Right renal pelvis (tissue), 4 donors: ENCODE measurements around the gene BRF1. TPM values are rescaled to one million over a fixed set of nuclear protein-coding genes. Genes with fewer than 3 reads are reported as not detected.
A peak's percentile ranks its signal among the peaks of the same experiment; 100 is the strongest.
"Not testable (repeated sequence)": the region's sequence is repeated elsewhere in the genome, so short reads cannot be mapped to it uniquely, and the experiment has no call there.

Experiments used
- DNase-seq, 4 donors: peaks; one replicate each; pipeline ENCODE4 v3.0.0-alpha.2; 2013; ENCODE audit warnings: low read depth in 4 of 4, low spot score in 3 of 4, missing footprints in 1 of 4
- polyA plus RNA-seq, 4 donors: library from polyadenylated mRNA; unstranded; fragments of 120-200 nt; gene quantifications; one replicate each; pipeline ENCODE4 v1.2.1, GENCODE V29; 2013; ENCODE audit not compliant: insufficient read length in 4 of 4

Gene BRF1
- polyA plus RNA-seq, 4 donors = 27.1 to 34.1 (median 28.7) TPM

- no peak for DNase-seq
Observed at GRCh38 chr14:105317546-105317945, 16.7 kb upstream of the BRF1 start.

- no peak for DNase-seq
Observed at GRCh38 chr14:105316968-105317510, 16.2 kb upstream of the BRF1 start.

GRCh38 chr14:105316577-105316941, 15.8 kb upstream of the BRF1 start:
- DNase-seq = no peak

- DNase-seq = no peak
Observed at GRCh38 chr14:105315941-105316576, 15.3 kb upstream of the BRF1 start.

- DNase-seq = no peak
Observed at GRCh38 chr14:105315211-105315721, 14.5 kb upstream of the BRF1 start.

- DNase-seq = peak in 3 of 4 donors; percentile 78 to 87 (median 82)
Observed at GRCh38 chr14:105314287-105315200, 13.7 kb upstream of the BRF1 start, which contains the start of gene PACS2. Gene PACS2 (plus strand): TSS chr14:105314748. CDS start chr14:105314919, 171 bp downstream.

GRCh38 chr14:105313381-105314286, 12.8 kb upstream of the BRF1 start:
- no peak for DNase-seq

- DNase-seq = no peak
Observed at GRCh38 chr14:105312973-105313372, 12.2 kb upstream of the BRF1 start.

GRCh38 chr14:105311838-105312237, 11.0 kb upstream of the BRF1 start:
- no peak for DNase-seq

GRCh38 chr14:105309371-105309770, 8.6 kb upstream of the BRF1 start:
- no peak for DNase-seq

- no peak for DNase-seq
Observed at GRCh38 chr14:105307052-105307727, 6.4 kb upstream of the BRF1 start.

GRCh38 chr14:105305791-105306190, 5.0 kb upstream of the BRF1 start:
- no peak for DNase-seq

- DNase-seq = no peak
Observed at GRCh38 chr14:105305345-105305744, 4.5 kb upstream of the BRF1 start.

GRCh38 chr14:105304565-105304964, 3.8 kb upstream of the BRF1 start:
- no peak for DNase-seq

- no peak for DNase-seq
Observed at GRCh38 chr14:105303949-105304348, 3.1 kb upstream of the BRF1 start.

GRCh38 chr14:105301915-105302249, 1.1 kb upstream of the BRF1 start:
- not testable (repeated sequence) for DNase-seq

- DNase-seq = peak; percentile 89 to 95 (median 90)
Observed at GRCh38 chr14:105301103-105301914, 508 bp upstream of the BRF1 start.

- DNase-seq = no peak
Observed at GRCh38 chr14:105299654-105300541, 903 bp downstream of the BRF1 start.
